A549 (cell line): Measurements from ENCODE around the gene WDR33.

Source experiments
- CHD2 ChIP-seq: fragments of 150-350 bp; IDR thresholded peaks from 2 replicates; pipeline ENCODE4 v1.6.1; 2014; ENCODE audit warnings: low read length; ENCODE audit not compliant: partially characterized antibody
- MAX ChIP-seq: IDR thresholded peaks from 2 replicates; pipeline ENCODE4 v1.6.1; 2012
- MYC ChIP-seq: IDR thresholded peaks from 2 replicates; pipeline ENCODE4 v1.6.1; 2012; ENCODE audit warnings: mild to moderate bottlenecking, inconsistent platforms, low read length, improper control_type of control experiment, borderline replicate concordance
- POLR2A ChIP-seq: IDR thresholded peaks from 2 replicates; pipeline ENCODE4 v1.6.1; 2012; ENCODE audit warnings: mild to moderate bottlenecking, low read length
- RCOR1 ChIP-seq: fragments of 150-350 bp; IDR thresholded peaks from 2 replicates; pipeline ENCODE4 v1.6.1; 2014; ENCODE audit warnings: antibody characterized with exemption, low read length, low read depth
- TF ChIP-seq, protein P1 (sequence below): fragments of >200 bp; sonication (Bioruptor Twin); formaldehyde crosslinking; IDR thresholded peaks from 3 replicates; pipeline ENCODE4 v1.5.1; 2016

GRCh38 chr2:127860130-127860529 lies 49.2 kb upstream of the WDR33 start:
- TF ChIP-seq, protein P1, sequence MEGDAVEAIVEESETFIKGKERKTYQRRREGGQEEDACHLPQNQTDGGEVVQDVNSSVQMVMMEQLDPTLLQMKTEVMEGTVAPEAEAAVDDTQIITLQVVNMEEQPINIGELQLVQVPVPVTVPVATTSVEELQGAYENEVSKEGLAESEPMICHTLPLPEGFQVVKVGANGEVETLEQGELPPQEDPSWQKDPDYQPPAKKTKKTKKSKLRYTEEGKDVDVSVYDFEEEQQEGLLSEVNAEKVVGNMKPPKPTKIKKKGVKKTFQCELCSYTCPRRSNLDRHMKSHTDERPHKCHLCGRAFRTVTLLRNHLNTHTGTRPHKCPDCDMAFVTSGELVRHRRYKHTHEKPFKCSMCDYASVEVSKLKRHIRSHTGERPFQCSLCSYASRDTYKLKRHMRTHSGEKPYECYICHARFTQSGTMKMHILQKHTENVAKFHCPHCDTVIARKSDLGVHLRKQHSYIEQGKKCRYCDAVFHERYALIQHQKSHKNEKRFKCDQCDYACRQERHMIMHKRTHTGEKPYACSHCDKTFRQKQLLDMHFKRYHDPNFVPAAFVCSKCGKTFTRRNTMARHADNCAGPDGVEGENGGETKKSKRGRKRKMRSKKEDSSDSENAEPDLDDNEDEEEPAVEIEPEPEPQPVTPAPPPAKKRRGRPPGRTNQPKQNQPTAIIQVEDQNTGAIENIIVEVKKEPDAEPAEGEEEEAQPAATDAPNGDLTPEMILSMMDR = no peak
- TF ChIP-seq RCOR1 (no peak), MYC (no peak), MAX (no peak), CHD2 (no peak), POLR2A (no peak)
